HCT116 (cell line): Measurements from ENCODE around the gene STC2. TPM values are rescaled to one million over a fixed set of nuclear protein-coding genes. Genes with fewer than 3 reads are reported as not detected.

Source experiments
- ATAC-seq: fragments of 200-7000 bp; cut with Tn5 transposase; 2 replicates; pipeline ENCODE4 v1.9.1; 2020; ENCODE audit warnings: mild to moderate bottlenecking, moderate library complexity
- BruUV-seq: library from RNA; stranded (reverse); fragments of 400-500 nt; replicated peaks from 2 replicates; lab custom pipeline; 2021; lab: Mats Ljungman, UMichigan
- CTCF ChIA-PET: fragments of 300-600 bp; sonication (Branson Sonifier 250); formaldehyde crosslinking; loops from one replicate; lab custom pipeline; 2021; ENCODE audit warnings: antibody characterized with exemption; lab: Charles Lee
- POLR2A ChIA-PET: fragments of 300-600, 350-600 bp; sonication (Branson Sonifier 250); formaldehyde crosslinking; loops from one replicate; lab custom pipeline; 2021; ENCODE audit warnings: antibody characterized with exemption; lab: Charles Lee
- RAD21 ChIA-PET, 2 experiments: fragments of 300-600 bp; sonication (Branson Sonifier 250); formaldehyde crosslinking; loops; one replicate each; lab custom pipeline; 2023; ENCODE audit warnings: low total read pairs in 2 of 2; ENCODE audit not compliant: uncharacterized antibody in 2 of 2, unreplicated experiment in 2 of 2, low non-redundant PET in 1 of 2; lab: Charles Lee
- DNase-seq: peaks from one replicate; pipeline ENCODE4 v3.0.0-alpha.2; 2010; ENCODE audit warnings: low read depth, low spot score
- H2AFZ ChIP-seq: fragments of 200-600 bp; shearing (Covaris generic), sonication (generic); 2 replicates; pipeline ENCODE4 v1.6.1; 2017; ENCODE audit warnings: low read depth, mixed run types, mixed read lengths, antibody characterized with exemption, low read length; ENCODE audit not compliant: poor library complexity, severe bottlenecking
- H3K27ac ChIP-seq: 2 replicates; pipeline ENCODE4 v1.5.1; 2012; ENCODE audit warnings: low read depth, low read length
- H3K27me3 ChIP-seq: fragments of 200-600 bp; sonication (generic); 2 replicates; pipeline ENCODE4 v1.6.1; 2016; ENCODE audit warnings: mixed run types, low read length, mixed read lengths; ENCODE audit not compliant: insufficient read depth
- H3K36me3 ChIP-seq, 2 experiments: fragments of 200-500 bp in 1 of 2; fragments of 200-600 bp in 1 of 2; sonication (Bioruptor generic) in 1 of 2; sonication (generic) in 1 of 2; 2 replicates each; pipeline versions ENCODE4 v1.5.1 to v1.6.1; 2014 to 2016; ENCODE audit warnings: low read length in 2 of 2, inconsistent platforms in 1 of 2, mixed read lengths in 1 of 2, mixed run types in 1 of 2; ENCODE audit not compliant: insufficient read depth in 2 of 2, control insufficient read depth in 1 of 2
- H3K4me1 ChIP-seq, 2 experiments: fragments of 200-600 bp in 1 of 2; sonication (generic) in 1 of 2; 2 replicates each; pipeline versions ENCODE4 v1.5.1 to v1.6.1; 2012 to 2017; ENCODE audit warnings: low read length in 2 of 2, inconsistent platforms in 1 of 2, mild to moderate bottlenecking in 1 of 2, mixed read lengths in 1 of 2, mixed run types in 1 of 2, moderate library complexity in 1 of 2; ENCODE audit not compliant: insufficient read depth in 2 of 2, control insufficient read depth in 1 of 2
- H3K4me2 ChIP-seq: fragments of 200-600 bp; sonication (generic); 2 replicates; pipeline ENCODE4 v1.6.1; 2017; ENCODE audit warnings: mixed run types, low read length, mixed read lengths
- H3K4me3 ChIP-seq, 2 experiments: fragments of 200-600 bp in 1 of 2; sonication (generic) in 1 of 2; replicated peaks in 1 of 2; 2 replicates each; pipeline ENCODE4 v1.5.1; 2011 to 2016; ENCODE audit warnings: low read length in 2 of 2, control low read depth in 1 of 2, low read depth in 1 of 2, mild to moderate bottlenecking in 1 of 2, mixed read lengths in 1 of 2, mixed run types in 1 of 2
- H3K79me2 ChIP-seq: fragments of 200-600 bp; sonication (generic); 2 replicates; pipeline ENCODE4 v1.6.1; 2017; ENCODE audit warnings: mild to moderate bottlenecking, mixed run types, low read length, moderate library complexity, mixed read lengths; ENCODE audit not compliant: insufficient read depth
- H3K9ac ChIP-seq: fragments of 200-600 bp; sonication (generic); 2 replicates; pipeline ENCODE4 v1.6.1; 2016; ENCODE audit warnings: low read length, mixed read lengths
- H3K9me2 ChIP-seq: fragments of 200-600 bp; sonication (generic), shearing (Covaris generic); 2 replicates; pipeline ENCODE4 v1.6.1; 2017; ENCODE audit warnings: mixed run types, mild to moderate bottlenecking, moderate library complexity; ENCODE audit not compliant: insufficient read depth
- H3K9me3 ChIP-seq, 2 experiments: fragments of 200-500 bp in 1 of 2; fragments of 200-600 bp in 1 of 2; sonication (Bioruptor generic) in 1 of 2; sonication (generic) in 1 of 2; 2 replicates each; pipeline ENCODE4 v1.6.1; 2014 to 2017; ENCODE audit warnings: low read length in 2 of 2, mixed read lengths in 2 of 2, inconsistent platforms in 1 of 2, low read depth in 1 of 2, mild to moderate bottlenecking in 1 of 2, mixed run types in 1 of 2, moderate library complexity in 1 of 2; ENCODE audit not compliant: control insufficient read depth in 1 of 2, insufficient read depth in 1 of 2
- H4K20me1 ChIP-seq: fragments of 200-600 bp; sonication (generic), shearing (Covaris generic); 2 replicates; pipeline ENCODE4 v1.6.1; 2017; ENCODE audit warnings: mixed run types, mild to moderate bottlenecking, moderate library complexity; ENCODE audit not compliant: insufficient read depth
- ELF1 ChIP-seq: IDR thresholded peaks from 2 replicates; pipeline ENCODE4 v1.6.1; 2012; ENCODE audit warnings: low read depth, borderline replicate concordance
- FOSL1 ChIP-seq: IDR thresholded peaks from 2 replicates; pipeline ENCODE4 v1.6.1; 2012; ENCODE audit warnings: low read depth
- JUND ChIP-seq: IDR thresholded peaks from 2 replicates; pipeline ENCODE4 v1.6.1; 2012
- POLR2A ChIP-seq: IDR thresholded peaks from 2 replicates; pipeline ENCODE4 v1.7.0; 2011; ENCODE audit warnings: borderline replicate concordance; ENCODE audit not compliant: insufficient read depth, insufficient read length; ENCODE audit errors: extremely low read depth
- RAD21 ChIP-seq: IDR thresholded peaks from 2 replicates; pipeline ENCODE4 v1.6.1; 2012; ENCODE audit warnings: low read depth, mild to moderate bottlenecking
- SRF ChIP-seq: IDR thresholded peaks from 2 replicates; pipeline ENCODE4 v1.6.1; 2012; ENCODE audit warnings: low read depth
- ZFX ChIP-seq: fragments of 450-650 bp; IDR thresholded peaks from 2 replicates; pipeline ENCODE4 v1.6.1; 2017
- ZNF274 ChIP-seq: fragments of 200-500 bp; sonication (Bioruptor generic); IDR thresholded peaks from 2 replicates; pipeline ENCODE4 v1.6.1; 2014; ENCODE audit warnings: mild to moderate bottlenecking, low read depth, low read length, inconsistent platforms
- intact Hi-C: fragments of 100-400 bp; cut with micrococcal nuclease; formaldehyde crosslinking; loops from 2 replicates; pipeline ENCODE4 v1.10.0; 2022
- total RNA-seq: library from RNA; stranded (reverse); gene quantifications from one replicate; pipeline ENCODE4 v1.2.1, GENCODE V29; 2021; ENCODE audit not compliant: unreplicated experiment

Gene STC2
- total RNA-seq, 1 experiment from 2014 or later = 97.3 TPM

DNA sequence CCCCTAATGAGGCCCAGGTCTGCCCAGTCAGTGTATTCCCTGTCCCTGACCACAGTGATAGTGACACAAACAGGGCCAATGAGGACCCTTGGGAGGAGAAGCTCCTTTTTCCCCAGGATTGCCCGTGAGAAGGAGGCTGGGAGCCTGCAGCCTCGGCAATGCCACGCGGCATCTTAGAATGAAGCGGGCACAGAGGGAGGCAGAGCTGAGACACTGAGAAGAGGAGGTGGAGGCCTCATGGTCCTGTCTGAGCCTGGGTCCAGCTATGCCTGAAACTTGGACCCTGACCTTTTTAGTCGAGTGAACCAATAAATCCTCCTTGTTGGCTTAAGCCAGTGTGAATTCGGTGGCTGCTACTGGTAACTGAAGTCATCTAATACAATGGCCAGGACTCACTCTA, 28.4 kb downstream of the STC2 start:
- CTCF ChIA-PET = interaction anchor here (1.4 kb wide), 1 partner anchor 32 kb away, joined by 3 read pairs; no protein-coding TSS in a partner anchor
- POLR2A ChIA-PET = interaction anchor here (1.8 kb wide), 1 partner anchor 30 kb away, joined by 7 read pairs; no protein-coding TSS in a partner anchor
- peaks cover 29 to 36% of the 10 kb centered on the region in 2 experiments for H3K4me1 ChIP-seq

DNA sequence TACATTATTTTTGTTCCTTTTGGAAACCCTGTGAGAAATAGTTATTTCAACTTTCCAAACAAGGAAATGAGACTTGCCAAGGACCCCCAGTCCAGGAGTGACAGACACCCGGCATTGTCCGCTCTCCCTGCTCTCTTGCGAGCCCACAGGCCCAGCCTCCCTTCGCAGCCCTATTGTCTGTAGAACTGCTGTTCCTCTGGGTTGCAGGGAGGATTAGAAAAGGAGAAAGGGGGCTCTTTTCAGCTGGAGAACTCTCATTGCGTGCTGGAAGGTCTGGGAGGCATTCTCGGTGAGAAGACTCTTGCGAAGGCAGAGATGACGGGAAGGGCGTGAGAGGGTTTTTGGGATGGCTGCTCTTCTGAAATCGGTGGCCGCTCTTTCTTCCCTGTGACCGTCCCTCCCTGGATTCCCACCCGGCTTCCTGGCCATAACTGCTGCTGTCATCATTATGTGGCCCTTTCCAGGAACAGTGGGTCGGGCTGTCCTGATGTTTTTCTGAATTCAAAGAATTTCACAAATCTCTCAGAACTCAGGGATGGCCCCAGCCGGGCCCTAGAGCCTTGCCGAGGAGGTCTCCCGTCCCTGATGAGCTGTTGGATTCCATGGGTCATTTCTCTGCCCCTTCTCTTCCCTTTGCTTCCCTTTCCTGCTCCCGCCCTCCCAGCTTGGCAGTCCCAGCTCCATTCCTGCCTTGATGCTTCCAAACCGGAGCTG, 29.8 kb downstream of the STC2 start:
- peaks cover 18 to 33% of the 10 kb centered on the region in 2 experiments for H3K4me1 ChIP-seq
- POLR2A ChIA-PET = interaction anchor here (0.8 to 1.8 kb wide), 2 partner anchors 30 to 32 kb away, joined by 3 to 7 read pairs; partner anchors contain the start of gene STC2
- no peaks in the 10 kb centered on the region for H3K9me2 ChIP-seq

More for the DNA sequence above, 28.4 kb downstream of the STC2 start:
- Histone ChIP-seq H3K9ac (no peak overlapping the region), H3K79me2 (no peaks in the 10 kb centered on the region), H2AFZ (no peak overlapping the region), H3K4me3 (no peak overlapping the region), H4K20me1 (no peaks in the 10 kb centered on the region), H3K36me3 (no peaks in the 10 kb centered on the region), H3K27me3 (no peaks in the 10 kb centered on the region), H3K27ac (no peak overlapping the region), H3K9me2 (no peaks in the 10 kb centered on the region), H3K9me3 (no peaks in the 10 kb centered on the region), H3K4me2 (no peak overlapping the region)
- no peak for ATAC-seq
- intact Hi-C loops = no loop called here
- no TSS peak for BruUV-seq
- no peak for TF ChIP-seq ELF1
- no peak for TF ChIP-seq ZFX
- no peak for TF ChIP-seq JUND
- no peak for TF ChIP-seq SRF
- no peak for TF ChIP-seq POLR2A
- RAD21 ChIA-PET = no interaction called here
- no peak for DNase-seq

More for the DNA sequence above, 29.8 kb downstream of the STC2 start:
- no TSS peak for BruUV-seq
- Histone ChIP-seq H3K9me3 (no peaks in the 10 kb centered on the region), H3K79me2 (no peaks in the 10 kb centered on the region), H3K9ac (no peak overlapping the region), H4K20me1 (no peaks in the 10 kb centered on the region), H3K4me3 (no peak overlapping the region), H2AFZ (no peak overlapping the region), H3K36me3 (no peaks in the 10 kb centered on the region), H3K27me3 (no peaks in the 10 kb centered on the region), H3K4me2 (no peak overlapping the region), H3K27ac (no peak overlapping the region)
- TF ChIP-seq ZNF274 (no peak), SRF (no peak), RAD21 (no peak), FOSL1 (no peak)
- RAD21 ChIA-PET = no interaction called here
- intact Hi-C loops = no loop called here
- DNase-seq (no peak), ATAC-seq (no peak)
- CTCF ChIA-PET = no interaction called here
